Right kidney (tissue), 1 donor: Measurements from ENCODE around the gene ADCY7.
"Not testable (repeated sequence)": the region's sequence is repeated elsewhere in the genome, so short reads cannot be mapped to it uniquely, and the experiment has no call there.

Experiments used
- DNase-seq: peaks from one replicate; pipeline ENCODE4 v3.0.0-alpha.2; 2016

The ADCY7 gene

DNA sequence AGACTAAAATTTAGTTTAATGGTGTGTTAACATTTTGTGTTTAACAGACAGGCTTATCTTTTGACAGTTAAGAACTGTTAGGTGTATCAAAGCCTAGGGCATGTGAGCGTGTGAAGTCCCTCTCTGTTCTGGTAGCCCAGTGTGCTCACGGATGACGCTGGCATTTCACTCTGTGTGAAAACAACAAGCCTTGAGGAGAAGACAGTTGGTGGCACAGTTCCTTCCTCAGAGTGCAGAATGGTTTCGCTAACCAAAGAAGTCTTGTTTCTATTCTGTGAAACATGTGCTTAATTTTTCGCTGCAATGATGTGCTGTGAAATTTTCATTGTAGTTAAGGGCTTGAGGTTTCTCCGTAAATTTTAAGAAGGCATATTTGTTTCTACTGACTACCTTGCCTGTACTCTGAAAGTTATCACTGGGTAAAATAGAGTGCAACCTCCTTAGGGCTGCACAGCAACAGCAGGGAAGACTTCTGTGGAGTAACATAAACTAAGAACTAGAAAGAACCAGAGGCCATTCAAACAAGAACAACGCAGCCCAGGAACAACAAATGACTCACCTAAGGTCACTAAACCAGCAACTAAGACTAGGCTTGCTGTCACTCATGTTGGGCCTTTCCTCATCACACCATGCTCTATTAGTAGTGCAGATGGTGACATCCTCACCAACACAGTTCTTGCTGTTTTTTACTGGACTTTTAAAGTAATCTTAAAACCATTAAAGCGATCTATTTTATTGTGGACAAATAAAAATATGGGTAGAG, 69.0 kb downstream of the ADCY7 start:
- DNase-seq = no peak

- DNase-seq = no peak
Observed at GRCh38 chr16:50336884-50337283, 70.5 kb downstream of the ADCY7 start.

- no peak for DNase-seq
Observed at GRCh38 chr16:50338371-50339231, 72.2 kb downstream of the ADCY7 start.

GRCh38 chr16:50340578-50340977, 74.2 kb downstream of the ADCY7 start:
- DNase-seq = no peak

GRCh38 chr16:50343566-50343965, 77.2 kb downstream of the ADCY7 start:
- DNase-seq = not testable (repeated sequence)

GRCh38 chr16:50345210-50345609, 78.9 kb downstream of the ADCY7 start:
- DNase-seq = not testable (repeated sequence)

DNA sequence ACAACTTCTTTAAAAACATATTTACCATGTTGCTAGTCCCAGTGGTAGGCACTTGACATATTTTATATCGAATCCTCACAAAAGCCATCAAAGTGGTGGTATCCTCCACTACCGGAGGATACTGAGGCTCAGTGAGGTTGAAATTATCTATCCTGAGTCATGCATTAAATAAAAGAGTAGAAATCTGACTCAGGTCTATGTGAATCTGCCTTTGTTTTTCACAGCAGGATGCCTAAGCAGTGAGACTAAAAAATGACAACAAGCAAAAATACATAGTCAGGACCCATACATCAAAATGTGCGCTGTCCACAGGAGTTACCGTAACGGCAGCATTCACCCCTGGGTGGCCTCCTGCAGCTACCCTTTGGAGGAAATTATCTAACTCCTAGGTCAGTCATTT, 84.8 kb downstream of the ADCY7 start:
- no peak for DNase-seq

GRCh38 chr16:50351952-50352351, 85.6 kb downstream of the ADCY7 start:
- DNase-seq = no peak

GRCh38 chr16:50354082-50354481, 87.7 kb downstream of the ADCY7 start:
- DNase-seq = no peak

- no peak for DNase-seq
Observed at GRCh38 chr16:50354629-50355456, 88.5 kb downstream of the ADCY7 start.

GRCh38 chr16:50359626-50360025, 93.3 kb downstream of the ADCY7 start:
- DNase-seq = no peak

GRCh38 chr16:50360033-50360778, 93.9 kb downstream of the ADCY7 start:
- no peak for DNase-seq

DNA sequence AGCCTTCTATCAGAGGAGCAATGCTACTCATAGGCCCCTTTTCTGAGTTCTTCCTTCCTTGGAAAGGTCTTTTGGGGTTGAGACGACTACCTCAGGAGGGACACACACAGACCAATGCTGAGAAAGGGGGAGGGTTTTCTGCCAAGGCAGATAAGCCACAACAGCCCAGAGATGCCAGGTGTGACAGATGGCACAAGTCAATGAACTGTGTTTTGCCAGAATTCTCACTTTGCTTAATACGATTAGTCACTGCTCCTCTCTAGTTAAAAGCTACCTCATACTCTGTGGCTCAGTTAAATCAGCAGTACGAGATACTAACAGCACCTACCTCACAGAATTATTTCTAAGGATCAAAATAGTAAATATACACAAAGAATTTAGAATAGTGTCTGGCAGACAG, 94.4 kb downstream of the ADCY7 start:
- DNase-seq = no peak

DNA sequence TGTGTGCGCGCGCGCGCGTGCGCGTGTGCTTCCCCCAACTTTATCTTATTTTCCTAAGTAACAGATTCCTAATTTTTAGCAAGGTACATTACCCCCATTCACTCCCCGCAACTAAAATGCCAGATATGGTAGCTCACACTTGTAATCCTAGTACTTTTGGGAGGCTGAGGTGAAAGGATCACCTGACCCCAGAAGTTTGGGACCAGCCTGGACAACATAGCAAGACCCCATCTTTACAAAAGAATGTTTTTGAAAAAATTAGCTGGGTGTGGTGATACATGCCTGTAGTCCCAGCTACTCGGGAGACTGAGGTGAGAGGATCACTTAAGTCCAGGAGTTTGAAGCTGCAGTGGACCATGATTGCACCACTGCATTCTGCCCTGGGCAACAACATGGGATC, 97.3 kb downstream of the ADCY7 start:
- DNase-seq = no peak

DNA sequence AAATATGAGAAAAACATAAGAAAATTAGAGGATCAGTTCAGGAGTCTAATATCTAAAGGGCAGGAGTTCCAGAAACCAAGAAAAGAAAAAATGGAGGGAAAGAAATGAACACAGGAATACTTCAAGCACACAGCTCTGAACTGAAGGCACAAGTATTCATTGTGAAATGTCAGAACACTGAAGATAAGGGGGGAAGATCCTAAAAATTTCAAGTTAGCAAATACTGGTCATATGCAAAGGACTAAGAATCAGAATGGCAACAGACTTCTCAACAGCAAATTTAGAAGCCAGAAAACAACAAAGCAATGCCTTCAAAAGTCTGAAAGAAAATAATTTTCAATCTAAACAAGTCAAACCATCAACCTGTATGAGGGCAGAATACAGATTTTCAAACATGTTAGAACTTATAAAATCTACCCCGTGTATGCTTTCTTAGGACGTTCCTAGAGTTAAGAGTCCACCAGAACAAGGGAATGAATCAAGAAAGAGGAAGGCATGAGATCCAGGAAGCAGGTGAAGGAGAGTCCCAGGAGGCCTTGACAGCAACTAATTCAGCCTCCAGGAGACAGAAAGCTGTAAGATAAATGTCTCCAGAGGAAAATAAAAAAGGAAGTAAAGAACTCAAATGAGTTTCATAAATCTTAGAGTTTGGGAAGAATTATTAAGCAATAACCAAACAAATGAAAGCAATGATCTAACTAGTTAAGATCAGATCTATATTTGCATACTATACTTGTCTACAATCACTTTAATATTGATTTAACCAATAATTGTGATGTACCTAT, 99.6 kb downstream of the ADCY7 start:
- DNase-seq = no peak
